HG03045 (cell line): ENCODE measurements around the gene MICAL1.

Source experiments
- ATAC-seq: cut with Tn5 transposase; IDR thresholded peaks from one replicate; pipeline ENCODE4 v1.9.1; 2021; ENCODE audit warnings: mild to moderate bottlenecking, moderate library complexity; ENCODE audit not compliant: unreplicated experiment

MICAL1 gene

DNA sequence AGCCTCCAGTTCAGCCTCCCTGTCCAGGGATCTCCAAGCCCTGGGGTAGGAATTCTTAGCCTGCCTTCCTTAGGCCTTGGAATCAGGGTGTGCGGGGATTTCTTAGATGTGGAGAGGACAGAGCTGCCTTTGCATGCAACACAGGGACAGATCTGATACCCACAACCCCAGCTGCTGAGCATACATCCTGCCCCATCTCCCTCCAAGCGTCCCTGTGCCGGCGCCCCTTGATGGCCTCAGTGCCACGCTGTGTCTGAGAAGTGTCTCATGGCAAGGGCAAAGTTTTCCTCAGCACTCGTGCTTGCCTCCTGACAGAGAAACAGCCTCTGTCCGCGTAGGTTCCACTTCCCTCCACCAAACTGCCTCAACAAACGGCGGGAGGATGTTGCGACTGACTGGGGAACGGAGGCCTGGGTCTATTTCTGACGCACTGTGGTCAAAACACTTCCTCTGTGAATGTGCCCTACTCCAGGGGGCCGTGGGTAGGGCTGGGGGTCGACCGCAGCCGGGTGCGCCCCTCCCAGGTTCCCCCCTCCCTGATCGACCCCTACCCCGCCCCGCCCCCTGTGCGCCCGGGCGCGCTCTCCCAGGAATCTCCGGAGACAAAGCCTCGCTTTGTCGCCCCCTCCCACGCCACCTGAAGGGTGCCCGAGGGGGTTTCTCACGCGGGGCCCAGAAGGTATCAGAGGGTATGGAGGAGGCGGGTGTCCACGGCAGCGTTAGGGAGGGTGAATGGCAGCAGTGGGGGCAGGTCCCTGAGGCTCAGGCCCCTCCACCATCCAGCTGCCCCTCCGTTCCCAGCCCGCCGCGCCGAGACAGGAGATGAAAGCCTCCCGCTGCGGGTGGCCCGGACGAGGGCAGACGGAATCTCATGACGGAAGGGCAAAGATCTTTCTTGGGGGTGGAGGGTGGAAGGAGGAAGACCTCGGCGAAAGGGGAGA, 806 bp downstream of the MICAL1 start:
- ATAC-seq: peak; percentile 30

DNA sequence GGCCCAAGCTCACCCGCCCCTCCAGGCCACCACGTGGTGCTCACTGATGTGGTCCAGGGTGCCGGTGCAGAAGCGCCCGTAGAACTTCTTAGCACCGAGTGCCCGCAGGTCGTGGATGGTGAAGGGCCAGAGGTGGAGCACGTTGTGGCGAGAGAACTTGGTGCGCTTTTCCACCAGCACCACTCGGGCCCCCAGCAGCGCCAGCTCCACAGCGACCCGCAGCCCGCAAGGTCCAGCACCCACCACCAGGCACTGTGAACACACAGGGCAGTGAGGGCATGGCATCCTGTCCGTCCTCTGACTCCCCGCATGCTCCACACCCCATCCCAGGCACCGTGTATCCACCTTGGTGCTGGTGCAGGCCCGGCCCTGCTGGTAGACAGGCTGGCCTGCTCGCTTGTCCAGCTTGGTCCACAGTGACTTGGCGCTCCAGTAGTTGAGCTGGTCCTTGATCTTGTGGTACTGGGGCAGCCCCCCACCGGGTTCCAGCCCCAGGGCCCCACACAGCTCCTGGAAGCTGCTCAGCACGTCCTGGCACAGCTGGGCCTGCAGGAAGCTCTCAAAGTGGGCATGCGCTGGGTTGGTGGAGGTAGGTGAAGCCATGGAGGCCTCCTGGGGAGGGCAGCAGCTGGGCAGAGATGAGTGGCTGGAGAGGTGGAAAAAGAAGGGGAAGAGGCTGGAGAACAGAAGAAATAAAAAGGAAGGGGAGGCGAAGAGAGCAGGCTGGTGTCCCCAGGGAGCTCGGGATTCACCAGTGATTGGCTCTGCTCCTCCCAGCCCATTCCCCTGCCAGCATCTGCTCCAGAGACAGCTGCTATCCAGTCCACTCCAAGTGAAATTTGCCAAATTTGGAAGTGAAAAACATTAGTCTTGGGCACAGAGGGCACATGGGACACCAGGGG, 1.7 kb downstream of the MICAL1 start:
- no peak for ATAC-seq

DNA sequence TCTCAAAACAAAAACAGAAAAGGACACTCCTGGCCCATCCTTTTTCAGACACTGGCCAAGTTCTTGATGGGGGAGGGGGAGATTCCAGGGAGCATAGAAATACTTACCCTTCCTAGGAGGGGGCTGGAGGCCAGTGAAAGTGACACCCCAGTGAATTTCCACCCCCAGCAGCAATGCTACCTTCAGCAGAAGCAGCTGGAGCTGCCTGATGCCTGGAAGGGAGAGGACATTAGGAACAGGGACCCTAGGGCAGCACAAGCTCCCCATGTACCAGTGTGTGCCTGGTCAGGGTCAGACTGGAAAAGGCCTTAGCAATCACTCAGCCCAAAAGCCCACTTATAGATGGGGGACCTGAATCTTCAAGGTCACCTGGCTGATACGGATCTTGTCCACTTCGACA, 2.4 kb downstream of the MICAL1 start:
- no peak for ATAC-seq

DNA sequence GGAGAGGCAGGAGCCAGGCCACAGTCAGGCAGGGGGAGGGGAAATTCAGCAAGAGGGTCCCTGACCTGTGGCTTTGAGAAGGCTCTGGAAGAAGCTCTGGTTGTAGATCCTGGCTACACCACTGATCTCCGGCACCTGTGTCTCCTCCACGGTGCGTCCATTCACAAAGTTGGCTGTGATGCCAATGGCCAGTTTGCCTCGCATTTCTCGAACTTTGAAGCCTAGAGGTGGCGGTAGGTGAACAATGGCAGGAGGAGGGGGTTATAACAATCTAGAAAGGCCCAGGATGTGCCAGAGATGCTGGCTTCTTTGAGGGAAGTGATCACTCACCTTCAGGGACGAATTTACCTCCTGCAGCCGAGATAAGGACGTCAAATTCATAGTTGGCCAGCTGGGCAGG, 3.4 kb downstream of the MICAL1 start:
- ATAC-seq: no peak

DNA sequence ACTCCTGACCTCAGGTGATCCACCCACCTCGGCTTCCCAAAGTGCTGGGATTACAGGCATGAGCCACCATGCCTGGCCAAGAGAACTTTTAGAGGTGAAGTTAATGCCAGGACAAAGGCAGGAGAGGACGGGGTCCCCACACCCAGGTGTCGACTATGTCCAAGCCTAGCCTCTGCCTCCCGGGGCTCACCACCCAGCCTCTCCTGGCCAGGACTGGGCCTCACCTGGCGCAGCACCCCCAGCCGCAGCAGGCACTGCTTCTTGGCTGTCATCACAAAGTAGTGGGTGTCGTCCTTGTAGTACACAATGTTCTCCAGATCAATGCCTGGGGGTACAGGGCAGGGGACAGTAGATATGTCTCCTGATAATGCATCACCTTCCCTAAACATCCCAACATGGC, 4.2 kb downstream of the MICAL1 start:
- ATAC-seq: no peak

DNA sequence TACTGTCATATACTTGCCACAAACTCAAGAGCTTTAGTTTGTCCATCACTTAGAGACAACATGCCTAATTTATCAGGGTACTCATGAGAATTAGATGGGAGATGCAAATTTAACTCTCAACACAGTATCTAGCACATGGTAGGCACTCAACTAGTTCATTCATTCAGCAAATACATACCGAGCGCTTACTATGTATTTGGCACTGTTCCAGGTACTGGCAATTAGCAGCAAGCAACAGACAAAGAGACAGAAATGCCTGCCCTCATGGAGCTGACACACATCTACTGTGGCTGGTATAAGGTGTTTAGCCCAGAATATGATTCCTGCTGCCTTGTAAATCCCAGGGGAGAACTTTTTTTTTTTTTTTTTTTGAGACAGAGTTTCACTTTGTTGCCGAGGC, 4.8 kb downstream of the MICAL1 start:
- ATAC-seq: no peak

DNA sequence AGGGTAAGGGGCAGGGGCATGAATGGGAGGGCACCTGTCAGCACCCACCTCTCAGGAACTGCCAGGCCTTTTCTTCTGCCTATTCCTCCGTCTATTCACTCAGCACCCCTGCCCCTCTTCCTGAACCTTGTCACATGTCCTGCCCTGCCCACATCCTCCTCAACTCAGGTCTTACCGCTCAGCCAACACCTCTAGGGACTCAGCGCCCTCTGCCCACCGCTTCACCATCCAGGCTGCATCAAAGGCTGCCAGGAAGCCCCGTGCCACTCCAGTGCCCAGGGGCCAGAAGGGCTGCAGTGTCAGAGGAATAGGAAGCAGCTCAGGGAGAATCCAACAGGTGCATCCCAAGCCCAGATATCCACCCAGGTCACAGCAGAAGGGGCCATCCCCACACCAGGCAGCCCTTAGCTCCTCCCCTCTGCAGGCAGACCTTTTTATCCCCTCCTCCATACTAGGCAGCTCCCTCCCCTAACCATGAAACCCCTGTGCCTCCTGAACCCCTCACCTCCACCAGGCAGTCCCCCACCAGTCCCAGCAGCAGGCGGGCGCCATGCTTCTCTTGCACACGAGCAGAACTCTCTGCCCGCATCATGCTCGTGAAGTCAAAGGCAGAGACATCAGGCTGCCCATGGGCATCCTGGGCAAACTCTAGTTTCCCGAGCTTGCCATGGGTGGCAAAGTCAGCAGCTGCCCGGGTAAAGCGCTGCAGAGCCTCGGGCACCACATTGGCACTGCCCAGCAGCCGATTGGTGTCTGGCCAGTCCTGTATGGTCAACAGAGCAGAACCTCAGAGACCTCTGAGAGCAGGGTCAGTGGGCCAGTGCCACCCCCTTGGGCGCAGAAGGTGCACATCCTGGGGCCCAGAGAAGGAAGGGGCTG, 5.5 kb downstream of the MICAL1 start:
- no peak for ATAC-seq

DNA sequence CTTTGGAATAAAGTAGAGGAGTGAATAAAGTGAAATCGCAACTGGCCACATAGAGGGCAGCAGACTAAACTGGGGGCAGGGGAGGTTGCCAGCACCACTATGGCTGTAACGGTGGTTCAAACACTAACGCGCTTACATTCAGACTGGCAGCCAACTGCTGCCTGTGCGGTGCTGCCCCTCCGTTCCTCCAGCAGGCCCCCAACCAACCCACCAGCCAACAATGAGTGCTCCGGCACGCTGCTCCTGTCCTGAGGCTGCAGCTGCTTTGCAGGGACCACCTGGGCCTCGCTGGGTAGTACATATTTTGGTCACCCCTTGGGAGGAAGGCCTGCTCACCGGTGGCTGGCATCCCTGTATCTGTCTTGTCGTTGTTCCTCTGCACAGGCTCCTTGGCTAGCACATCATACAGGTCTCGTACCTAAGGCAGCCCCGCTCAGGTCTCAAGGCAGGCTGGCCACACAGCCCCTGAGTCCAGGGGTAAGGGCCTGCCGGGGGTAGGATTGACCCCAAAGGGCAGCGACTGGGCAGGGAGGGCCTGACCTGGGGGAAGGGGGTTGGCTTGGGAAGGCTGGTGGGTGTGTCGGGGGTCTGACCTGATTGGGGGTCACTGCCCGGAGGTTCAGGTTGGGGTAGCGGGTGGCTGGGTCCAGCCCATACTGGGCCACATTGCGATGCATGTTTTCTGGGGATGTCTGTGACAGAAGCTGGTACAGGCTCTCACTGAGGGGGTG, 6.3 kb downstream of the MICAL1 start:
- ATAC-seq: no peak

DNA sequence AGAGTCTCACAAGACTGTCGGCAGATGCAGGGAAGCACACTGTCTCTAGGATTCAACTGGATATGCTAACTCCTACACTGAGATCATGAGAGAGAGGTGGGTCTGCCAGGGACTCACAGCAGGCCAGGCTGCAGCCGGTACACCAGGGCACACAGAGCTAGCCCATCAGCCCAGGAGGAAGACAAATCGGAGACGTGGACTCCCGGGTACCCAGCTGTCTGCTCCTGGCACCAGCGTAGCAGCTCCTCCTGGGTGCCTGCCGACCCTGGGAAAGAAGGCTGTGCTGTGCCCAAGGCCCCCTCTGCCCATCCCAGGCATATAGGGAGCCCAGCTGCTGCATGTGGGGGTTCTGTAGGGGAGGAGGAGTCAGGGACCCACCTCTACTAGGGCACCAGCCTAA, 7.0 kb downstream of the MICAL1 start:
- ATAC-seq: no peak

DNA sequence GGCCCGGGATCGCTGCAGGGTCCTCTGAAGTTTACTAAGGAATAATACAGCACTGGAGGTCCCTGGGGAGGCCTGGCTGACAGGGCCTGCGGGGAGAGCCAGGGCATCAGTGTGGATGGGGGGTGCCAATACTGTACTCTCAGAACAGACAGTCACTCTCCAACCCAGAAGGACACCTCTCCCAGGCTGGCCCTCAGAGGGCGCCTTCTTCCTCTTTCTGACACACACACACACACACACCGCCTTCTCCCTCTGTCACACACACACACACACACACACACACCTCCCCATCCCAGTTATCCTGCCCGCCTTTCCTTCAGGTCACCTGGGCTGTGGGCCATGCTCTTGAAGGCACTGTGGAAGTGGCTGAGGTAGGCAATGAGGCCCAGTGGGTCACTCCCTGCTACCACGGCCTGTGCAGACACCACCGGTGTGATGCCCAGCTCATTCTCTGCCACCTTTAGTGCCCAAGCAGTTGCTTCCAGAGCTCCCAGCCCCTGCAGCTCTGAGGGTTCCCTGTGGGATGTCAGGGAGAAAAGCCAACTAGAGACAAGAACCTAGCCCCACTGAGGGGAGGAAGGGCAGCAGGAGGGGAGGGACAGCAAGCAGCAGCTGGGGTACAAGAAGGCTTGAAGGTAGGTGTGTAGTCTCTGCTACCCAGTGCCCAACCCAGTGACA, 7.6 kb downstream of the MICAL1 start:
- no peak for ATAC-seq

DNA sequence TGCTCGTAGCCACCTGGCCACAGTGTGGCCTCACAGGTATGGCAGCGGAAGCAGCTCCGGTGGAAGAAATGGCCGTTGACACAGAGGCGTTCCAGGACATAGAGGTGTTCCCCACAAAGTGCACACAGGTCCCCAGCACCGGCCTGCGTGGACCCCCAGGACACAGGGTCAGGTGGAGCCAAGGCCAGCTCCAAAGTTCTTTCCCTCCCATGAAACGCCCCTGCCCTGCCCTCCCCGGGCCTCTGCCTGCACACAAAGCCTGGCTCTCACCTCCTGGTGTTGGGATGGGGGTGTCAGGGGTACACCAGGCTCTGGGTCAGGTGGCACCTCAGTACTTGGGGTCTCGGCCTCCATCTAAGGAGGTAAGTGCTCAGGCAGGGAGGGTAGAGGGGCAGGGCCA, 8.5 kb downstream of the MICAL1 start:
- ATAC-seq: no peak

DNA sequence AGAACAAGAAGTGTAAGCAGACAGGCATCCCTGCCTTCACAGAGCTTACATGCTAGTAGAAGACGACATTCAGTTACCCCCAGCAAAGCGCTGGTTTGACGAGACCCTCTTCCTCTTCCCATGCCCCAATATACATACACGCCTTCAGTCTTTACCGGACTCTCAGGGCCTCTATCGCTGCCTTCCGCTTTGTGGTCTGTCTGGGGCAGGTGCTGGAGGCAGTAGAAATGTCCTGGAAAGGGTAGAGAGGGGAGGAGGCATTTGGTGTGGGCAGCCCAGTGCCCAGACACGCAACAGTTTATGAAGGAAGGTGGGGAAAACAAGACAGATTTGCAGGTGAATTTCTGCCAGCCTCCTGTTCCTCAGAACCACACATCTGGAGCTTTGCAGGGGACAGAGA, 9.0 kb downstream of the MICAL1 start:
- ATAC-seq: no peak

DNA sequence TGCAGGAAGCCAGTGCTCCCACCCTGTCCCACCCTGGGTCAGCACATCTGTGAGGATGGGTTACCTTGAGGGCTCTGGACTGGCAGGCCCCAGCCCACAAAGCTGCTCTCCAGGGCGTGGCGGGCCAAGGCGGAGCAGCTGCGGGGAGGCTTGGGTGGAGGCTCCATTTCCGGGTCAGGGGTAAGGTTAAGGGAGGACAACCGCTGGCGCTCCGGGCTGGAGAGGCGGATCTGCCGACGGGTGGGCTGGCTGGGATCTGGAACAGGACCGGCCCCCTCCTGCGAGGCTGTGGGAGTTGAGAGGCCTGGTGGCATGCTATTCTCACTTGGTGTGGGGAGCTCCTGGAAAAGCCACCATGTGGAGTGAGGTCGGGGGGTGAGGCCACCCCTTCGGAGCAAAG, 9.5 kb downstream of the MICAL1 start:
- no peak for ATAC-seq

DNA sequence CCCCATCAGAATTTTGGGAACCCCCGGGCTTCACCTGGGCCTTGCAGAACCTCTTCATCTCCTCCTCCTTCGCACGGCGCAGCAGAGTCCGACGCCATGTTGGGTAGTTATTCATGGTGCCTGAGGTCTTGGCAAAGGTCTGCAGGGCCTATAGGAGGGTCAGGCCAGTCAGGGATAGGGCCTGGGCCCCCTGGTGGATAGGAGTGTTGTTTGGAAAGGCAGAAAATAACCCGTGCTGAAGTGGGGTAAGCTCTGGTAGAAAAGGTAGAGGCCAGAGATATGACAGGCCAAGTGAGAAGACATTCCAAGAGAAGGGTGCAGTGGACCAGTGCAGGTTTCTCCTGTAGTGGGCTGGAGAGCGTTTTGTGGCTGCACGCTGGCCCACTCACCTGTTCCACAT, 10.2 kb downstream of the MICAL1 start:
- ATAC-seq: no peak

DNA sequence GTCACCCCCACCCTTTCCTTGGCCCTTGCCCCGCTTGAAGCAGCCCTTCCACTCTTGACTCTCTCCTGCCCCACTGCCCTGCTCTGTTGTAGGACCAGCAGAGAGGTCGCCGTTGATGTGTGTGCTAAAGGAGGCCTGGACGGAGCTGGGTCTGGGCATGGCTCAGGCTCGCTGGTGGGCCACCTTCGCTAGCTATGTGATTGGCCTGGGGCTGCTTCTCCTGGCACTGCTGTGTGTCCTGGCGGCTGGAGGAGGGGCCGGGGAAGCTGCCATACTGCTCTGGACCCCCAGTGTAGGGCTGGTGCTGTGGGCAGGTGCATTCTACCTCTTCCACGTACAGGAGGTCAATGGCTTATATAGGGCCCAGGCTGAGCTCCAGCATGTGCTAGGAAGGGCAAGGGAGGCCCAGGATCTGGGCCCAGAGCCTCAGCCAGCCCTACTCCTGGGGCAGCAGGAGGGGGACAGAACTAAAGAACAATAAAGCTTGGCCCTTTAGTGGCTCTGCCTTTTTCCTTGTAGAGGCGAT, 12.1 kb downstream of the MICAL1 start:
- ATAC-seq: no peak

DNA sequence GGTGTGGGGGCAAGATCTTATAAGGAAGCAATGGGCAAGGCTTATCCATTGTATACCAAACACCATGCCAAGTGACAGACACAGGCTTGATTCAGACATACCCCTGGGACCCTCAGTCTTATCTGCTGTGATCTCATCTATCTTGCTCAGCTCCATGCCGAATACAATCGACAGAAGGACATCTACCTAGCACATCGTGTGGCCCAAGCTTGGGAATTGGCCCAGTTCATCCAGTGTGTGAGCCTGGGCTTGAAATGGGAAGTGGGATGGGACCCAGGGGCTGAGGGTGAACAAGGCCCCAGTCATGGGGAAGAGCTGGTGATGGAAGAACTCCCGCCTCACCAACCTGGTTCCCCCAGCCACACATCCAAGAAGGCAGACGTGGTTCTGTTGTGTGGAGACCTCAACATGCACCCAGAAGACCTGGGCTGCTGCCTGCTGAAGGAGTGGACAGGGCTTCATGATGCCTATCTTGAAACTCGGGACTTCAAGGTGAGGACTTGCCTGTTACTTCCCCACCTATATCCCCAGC, 13.1 kb downstream of the MICAL1 start:
- ATAC-seq: no peak

DNA sequence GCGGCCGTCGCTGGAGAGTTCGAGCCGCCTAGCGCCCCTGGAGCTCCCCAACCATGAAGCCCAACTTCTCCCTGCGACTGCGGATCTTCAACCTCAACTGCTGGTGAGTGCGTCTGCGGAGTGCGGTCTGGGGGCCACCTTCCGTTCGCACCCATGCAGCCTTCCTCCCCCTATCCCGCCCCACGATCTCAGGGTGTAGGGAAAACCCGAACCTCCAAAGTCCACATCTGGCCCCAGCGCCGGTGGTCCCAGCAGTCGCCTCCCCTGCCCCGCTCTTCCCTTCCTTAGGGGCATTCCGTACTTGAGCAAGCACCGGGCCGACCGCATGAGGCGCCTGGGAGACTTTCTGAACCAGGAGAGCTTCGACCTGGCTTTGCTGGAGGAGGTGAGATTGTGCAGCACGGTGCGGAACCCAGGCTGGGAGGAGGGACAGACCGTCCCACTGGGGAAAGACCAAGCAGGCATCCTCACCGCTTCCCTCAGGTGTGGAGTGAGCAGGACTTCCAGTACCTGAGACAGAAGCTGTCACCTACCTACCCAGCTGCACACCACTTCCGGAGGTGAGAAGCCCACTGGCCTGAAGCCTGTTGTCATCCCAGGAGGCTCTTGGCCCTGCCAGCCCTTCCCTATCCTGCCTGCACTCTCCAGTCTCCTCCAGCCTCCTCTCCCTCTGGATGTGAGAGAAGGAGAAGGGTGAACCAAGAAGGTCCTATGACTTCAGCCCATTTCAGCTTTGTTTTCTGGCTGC, 14.3 kb downstream of the MICAL1 start:
- peak; percentile 26 for ATAC-seq

DNA sequence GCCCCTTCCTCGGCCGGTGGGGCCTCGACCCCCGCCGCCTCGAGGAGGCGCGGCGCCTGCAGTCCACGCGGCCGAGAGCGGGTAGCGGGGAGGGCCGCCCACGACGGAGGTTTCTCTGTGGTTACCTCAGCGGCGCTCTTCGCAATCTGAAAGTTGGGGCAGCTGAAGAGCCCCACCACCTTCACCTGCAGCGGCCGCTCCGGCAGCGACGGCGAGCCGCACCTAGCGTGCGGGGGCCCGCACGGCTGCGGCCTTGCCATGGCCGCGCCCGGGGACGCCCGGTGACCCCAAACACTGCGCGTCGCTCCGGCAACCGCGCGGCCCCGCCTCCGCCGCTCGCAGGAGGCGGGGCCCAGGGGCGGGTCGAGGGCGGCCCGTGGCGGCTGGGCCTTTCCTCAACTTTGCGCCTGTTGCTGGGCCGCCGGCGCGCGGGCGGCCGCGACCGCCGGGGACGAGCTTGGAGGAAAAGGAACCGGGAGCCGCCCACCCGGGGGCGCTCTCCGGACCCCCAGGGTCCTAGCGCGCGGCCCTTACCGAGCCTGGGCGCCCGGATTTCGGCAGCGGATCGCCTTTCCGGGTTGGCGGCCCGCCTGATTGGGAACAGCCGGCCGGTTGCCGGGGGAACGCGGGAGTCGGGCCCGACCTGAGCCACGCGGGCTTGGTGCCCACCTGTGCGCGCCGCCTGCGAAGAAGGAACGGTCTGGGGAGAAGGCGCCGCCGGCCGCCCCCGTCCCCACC, 15.1 kb downstream of the MICAL1 start, which contains the start of the genes PPIL6 and SMPD2:
Gene PPIL6, minus strand, starts transcription at position 298 of the 738 bp plus-strand sequence. Its CDS starts 38 bp downstream, at position 260.
Gene SMPD2, plus strand, starts transcription at position 394 of the 738 bp plus-strand sequence. CDS start 398 bp downstream, outside the sequence.
- peak; percentile 88 for ATAC-seq
